ENCODE measurements around the gene COLEC11. TPM values are rescaled to one million over a fixed set of nuclear protein-coding genes. Genes with fewer than 3 reads are reported as not detected.

Gene COLEC11
- total RNA-seq, 1 donor from 2014 or later = 0.92 TPM

DNA sequence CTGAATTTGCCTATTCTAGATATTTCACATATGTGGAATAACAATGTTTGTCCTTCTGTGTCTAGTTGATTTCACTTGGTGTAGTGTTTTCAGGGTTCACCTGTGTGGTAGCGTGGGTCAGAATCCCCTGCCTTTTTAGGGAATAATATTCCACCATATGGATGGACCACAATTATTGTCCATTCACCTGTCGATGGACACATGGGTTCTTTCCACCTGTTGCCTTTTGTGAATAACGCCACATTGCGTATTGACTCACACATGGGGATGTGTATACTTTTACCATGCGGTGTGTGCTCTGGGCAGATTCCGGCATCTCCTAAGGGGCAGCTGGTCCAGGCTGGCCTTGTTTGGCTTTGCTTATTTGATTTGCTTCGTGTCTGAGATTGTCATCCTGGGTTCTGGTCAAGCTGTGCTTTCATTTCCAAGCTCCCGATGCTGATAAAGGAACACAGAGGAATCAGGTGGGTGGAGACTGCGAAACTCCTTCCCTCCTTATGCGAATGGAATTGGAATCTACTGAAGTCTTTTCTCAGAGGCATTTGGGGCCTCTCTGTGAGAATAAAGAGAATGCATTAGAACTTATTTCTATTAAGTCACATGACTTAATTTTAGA lies 44.2 kb downstream of the COLEC11 start:
- DNase-seq = no peak

DNA sequence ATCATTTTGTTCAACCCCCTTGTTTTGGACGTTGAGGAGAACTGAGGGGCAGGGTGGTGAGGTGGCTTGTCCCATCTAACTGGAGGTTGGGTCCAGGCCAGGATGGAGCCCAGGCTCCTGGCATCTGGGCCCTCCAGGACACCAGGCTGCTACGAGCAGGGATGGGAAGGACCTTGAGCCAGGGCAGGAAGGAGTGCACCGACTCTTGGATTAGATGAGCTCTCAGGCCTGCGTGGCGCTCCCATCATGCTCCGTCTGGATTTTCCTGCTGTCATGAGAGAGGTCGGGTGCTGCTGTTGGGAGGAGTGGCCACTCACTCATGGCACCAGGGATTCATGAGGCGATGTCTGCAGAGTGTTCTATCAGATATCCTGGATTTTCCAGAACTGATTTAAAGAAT lies 44.7 kb downstream of the COLEC11 start:
- no peak for DNase-seq

DNA sequence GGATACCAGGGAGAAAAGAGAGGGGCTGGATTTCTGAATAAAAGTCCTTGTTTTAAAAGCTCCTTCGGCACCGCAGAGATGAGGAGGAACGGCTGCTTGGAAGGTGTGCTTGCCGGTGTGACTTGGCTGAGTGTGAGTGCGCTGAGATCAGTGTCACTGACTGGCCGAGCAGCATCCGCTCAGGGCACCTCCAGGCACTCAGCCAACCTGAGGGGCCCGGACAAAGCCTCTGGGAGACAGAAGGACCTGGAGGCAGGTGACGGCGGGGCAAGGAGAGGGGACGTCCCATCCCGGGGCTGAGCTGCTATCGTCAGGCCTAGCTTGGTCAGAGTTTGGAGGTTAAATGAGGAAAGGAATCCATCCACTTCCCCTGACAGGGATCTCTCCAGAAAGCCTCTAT lies 46.3 kb downstream of the COLEC11 start:
- no peak for DNase-seq

DNA sequence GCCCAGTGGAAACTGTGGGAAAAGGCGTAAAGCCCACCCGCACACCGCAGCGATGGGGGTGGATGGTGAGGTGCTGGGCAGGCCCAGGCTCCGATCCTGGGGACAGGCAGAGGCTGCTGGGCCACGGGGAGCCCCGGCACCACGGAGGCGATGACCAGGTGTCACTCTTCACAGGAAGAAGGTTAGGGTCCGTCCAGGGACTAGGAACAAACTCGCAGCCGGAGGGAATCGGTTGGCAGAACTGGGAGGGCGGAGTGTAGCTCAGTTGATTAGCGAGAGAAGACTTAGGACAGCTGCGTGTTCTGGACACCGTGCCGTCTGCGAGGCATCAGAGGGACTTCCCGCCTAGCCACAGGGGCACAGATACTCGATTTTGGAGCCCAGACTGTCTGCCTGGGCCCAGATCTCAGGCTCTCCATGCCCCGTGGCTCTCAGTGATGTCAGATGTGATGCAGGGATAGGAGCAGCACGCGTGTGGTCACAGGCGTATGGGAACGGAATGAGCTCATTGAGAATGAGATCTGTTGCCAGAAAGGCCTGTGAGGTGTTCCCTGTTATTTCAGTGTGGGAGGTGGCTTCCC lies 47.0 kb downstream of the COLEC11 start:
- peak; percentile 48 for DNase-seq

DNA sequence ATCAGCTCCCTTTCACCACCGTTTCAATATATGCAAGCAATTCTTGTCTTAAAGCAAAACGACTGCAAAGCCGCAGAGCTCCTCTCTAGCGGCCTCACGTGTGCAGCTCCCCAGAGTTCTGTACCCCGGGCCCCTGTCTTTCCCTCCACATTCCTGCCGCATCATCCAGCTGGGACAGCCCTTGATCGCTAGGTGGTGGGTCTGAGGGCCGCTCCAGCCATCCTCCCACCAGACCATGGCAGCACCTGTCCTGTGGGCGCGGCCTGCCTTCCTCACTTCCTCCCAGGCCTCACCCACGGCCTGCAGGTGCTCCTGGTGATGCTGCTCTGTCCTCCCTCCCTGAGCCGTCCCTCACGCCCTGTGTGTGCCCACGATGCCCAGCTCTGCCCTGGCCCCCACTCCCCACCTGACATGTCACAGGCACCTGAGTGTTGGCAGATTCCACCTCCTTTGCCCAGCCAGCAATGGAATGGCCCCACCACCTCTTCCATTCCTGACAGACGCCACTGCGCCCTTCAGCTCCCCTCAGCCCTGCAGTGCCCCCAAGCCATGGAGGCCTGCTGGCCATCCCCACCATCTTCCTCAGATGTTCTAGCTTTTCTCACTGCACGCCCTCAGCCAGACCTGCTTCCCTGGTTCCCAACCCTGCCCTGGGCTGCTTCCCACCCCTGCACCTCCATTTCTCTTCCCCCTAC lies 47.8 kb downstream of the COLEC11 start:
- no peak for DNase-seq

DNA sequence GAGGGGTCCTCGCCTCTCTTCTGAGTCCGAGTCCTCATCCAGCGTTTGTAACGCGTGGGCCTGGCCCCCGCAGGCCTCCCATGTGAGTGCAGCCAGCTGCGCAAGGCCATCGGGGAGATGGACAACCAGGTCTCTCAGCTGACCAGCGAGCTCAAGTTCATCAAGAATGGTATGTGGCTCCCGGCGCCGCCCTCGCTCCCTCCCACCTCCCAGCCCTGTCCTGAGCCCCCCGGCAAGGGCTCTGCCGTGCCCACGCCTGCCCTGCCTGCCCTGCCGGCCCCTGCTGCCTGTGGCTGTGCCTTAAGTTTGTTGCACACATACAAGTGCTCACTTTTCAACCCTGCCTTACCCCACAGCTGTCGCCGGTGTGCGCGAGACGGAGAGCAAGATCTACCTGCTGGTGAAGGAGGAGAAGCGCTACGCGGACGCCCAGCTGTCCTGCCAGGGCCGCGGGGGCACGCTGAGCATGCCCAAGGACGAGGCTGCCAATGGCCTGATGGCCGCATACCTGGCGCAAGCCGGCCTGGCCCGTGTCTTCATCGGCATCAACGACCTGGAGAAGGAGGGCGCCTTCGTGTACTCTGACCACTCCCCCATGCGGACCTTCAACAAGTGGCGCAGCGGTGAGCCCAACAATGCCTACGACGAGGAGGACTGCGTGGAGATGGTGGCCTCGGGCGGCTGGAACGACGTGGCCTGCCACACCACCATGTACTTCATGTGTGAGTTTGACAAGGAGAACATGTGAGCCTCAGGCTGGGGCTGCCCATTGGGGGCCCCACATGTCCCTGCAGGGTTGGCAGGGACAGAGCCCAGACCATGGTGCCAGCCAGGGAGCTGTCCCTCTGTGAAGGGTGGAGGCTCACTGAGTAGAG lies 48.7 kb downstream of the COLEC11 start:
- DNase-seq = no peak

DNA sequence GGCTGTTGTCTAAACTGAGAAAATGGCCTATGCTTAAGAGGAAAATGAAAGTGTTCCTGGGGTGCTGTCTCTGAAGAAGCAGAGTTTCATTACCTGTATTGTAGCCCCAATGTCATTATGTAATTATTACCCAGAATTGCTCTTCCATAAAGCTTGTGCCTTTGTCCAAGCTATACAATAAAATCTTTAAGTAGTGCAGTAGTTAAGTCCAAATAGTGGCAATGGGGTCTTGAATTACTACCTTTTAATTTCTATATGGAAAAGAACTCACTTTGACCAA lies 49.3 kb downstream of the COLEC11 start:
- DNase-seq = no peak

DNA sequence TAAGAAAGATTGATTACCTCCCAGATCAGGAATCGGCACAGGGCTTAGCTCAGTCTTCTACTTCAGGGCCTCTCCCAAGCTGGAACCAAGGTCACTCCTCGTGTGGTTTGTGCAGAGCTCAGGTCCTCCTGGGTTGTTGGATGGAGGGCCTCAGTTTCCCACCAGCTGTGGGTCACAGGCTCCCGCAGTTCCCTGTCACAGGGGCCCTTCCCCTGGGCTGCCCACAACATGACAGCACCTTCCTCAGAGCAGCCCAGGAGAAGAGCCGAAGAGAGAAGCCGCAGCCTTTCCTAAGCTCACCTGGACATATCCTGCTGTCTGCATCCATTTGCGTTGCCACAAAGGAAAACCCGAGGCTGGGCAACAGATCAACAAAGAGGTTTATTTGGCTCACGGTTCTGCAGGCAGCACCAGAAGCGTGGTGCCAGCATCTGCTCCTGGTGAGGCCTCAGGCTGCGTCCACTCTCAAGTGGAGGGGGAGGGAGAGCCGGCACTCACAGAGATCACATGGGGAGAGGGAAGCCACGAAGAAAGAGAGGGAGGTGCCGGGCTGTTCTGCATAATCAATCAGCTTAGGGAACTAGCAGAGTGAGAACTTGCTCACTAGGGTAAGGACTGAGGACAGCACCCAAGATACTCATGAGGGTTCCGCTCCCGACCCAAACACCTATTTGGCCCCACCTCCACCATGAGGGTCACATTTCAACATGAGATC lies 50.1 kb downstream of the COLEC11 start:
- no peak for DNase-seq

DNA sequence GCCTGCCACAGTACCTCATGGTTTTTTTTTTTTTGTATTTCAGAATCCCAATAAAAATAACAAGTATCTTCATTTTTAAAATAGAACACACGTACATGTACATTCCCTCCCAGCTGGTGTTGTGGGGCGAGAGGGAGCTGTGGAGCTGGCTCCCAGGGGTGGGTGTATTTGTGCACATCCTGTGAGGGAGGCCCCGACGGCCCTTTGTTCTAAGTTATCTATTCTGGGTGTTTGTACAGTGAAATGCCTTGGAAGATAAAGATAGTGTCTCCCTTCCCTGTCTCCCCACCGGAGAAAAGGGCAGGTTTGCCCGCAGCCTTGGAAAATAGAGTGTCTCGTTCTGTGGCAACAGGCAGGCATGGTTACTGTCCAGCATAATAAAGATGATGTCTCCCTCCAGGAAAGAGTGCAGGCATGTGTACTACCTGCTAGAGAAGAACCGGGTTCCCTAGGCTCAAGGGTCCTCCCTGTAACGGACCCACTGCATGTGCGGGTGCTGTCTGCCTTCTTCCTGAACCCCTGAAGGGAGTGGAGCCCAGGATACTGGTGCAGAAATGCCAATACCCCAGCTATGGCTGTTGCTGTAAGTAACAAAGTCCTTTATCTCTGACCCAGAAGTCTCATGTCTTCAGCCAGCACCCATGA lies 51.0 kb downstream of the COLEC11 start:
- DNase-seq = no peak

DNA sequence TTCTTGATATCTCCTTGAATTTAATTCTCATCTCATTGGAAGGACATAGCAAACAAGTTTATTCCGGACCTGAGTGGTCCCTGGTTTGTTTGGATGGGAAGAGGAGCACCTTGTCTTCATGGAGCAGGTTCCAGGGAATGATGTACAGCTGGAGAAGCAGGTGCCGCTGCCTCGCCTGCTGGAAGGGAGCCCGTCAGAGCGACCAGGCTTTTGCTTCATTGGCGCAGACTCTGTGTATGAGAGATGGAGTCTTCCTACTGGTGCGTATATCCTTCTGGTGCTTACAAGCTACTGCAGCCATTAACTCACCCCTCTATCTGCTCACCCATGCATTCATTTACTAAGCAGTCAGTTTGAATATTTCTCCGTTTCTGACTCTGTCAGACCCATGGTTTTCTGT lies 51.5 kb downstream of the COLEC11 start:
- DNase-seq = no peak

DNA sequence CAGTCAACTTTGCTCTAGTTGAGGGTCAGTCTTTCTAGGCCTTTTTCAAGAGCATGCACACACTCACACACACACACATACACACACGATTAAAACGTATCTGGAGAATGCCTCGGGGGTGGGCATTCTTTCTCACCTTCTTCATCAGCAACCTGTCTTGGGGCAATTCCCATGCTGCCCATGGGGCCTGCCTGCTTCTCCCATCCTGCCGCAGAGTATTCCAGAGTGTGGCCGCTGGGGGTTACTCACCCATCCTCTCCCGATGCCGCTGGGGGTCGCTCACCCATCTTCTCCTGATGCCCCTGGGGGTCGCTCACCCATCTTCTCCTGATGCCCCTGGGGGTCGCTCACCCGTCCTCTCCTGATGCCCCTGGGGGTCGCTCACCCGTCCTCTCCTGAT lies 52.3 kb downstream of the COLEC11 start:
- no peak for DNase-seq

DNA sequence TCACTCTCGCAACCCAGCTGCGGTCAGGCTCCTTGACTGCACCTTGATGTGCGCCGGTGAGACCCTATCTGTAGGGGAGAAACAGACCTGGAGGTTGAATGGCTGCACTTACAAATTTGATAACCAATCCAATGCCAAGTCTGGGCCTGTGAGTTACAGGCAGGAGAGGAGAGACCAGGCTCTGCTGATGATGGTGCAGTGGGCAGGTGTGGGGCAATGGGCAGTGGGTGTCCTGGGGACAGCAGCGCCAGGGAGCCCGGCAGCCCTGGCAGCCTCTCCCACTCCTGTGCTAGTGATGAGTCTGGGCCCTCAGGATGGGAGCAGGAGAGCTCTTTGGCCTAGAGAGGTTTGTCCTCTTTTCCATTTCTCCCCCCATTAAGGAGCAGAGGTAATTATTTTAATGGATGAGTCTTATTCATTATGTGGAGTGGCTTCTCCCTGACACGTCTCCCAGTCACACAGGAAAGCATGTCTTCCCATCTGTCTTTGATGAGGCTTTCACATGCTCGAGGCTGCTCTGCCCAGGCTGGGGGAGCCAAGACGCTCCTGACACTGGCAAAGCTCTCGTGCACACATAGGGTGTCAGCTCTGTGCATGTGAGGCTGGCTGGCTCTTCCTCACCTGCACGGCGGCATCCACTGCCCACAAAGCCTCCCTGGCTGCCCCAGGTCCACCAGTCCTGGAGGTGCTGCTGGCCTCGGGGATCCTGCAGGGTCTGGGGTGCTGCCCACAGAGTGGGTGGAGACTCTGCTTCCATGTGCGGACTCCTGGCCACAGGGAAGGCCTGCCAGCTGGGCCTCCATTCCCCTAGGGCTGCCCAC lies 53.1 kb downstream of the COLEC11 start:
- no peak for DNase-seq

DNA sequence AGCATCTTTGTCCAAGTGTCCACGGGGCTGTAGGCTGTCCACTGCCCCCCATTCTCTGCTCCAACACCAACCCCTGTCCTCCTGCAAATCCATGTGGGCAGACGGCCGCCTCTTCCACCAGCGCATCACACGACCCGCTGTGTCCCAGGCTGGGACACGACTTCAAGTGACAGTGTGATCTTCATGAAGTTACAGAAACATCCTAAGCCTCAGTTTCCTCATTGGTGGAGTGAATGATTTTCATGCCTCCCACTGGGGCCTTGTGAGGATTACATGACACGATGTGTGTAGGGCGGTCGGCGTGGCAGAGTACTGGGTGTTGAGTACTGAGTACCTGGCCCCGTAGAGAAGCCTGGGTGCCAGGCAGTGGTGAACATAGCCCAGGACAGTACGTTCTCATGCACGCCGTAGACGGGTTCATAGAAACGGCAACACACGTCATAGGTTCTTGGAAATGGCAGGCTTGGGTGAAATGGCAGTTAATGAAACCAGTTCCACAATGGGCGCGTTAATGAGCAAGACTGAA lies 53.8 kb downstream of the COLEC11 start:
- DNase-seq = no peak

DNA sequence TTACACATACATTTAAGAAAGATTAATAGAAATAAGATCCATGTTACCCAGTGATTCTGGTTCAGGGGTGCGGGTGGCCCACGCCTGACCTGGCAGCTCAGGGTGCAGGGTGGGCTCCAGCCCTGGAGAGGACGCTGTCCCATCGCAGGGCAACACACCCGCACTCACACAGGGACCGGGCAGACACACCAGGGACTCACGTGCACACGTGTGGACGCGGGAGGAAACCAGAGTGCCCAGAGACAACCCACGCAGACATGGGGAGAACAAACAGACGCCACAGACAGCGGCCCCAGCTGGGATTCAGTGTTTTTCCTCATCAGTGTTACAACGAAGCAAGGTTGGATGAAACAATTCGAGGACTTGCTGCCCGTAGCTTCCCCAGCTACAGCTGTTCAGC lies 54.7 kb downstream of the COLEC11 start:
- DNase-seq = no peak

DNA sequence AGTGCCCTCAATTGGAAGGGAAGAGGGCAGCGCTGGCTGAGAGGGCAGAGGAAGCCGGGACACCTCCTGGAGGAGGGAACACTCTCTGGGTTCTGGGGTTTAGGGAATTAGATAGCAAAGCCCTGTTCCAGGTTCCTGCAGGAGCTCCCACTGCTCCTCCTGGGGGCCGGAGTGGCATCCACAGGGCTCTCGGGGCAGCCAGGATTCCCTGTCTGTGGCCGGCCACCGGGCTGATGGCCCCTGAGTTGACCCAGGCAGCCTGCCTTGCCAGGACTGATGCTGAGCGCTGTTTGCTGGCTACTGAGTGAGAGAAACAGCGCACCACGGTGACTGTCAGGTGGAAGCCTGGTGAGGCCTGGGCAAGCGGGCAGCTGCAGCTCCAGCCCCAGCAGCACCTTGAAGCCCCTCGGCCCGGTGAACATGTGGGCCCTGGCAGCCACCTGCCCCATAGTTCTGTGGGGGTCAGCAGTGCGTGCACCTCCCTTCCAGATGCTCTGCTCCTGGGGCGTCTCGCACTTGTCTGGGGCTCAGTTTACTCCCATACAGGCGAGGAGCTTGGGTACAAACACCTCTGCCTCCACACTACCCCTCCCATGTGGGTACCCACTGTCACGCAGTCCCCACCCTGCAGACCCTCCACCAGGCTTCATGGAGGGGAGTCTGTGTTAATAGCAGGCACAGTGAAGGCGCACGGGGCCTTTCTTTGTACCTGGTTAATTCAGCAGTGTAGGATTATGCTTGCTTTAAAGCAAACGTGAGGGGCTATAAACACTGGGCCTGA lies 55.4 kb downstream of the COLEC11 start:
- DNase-seq = no peak

DNA sequence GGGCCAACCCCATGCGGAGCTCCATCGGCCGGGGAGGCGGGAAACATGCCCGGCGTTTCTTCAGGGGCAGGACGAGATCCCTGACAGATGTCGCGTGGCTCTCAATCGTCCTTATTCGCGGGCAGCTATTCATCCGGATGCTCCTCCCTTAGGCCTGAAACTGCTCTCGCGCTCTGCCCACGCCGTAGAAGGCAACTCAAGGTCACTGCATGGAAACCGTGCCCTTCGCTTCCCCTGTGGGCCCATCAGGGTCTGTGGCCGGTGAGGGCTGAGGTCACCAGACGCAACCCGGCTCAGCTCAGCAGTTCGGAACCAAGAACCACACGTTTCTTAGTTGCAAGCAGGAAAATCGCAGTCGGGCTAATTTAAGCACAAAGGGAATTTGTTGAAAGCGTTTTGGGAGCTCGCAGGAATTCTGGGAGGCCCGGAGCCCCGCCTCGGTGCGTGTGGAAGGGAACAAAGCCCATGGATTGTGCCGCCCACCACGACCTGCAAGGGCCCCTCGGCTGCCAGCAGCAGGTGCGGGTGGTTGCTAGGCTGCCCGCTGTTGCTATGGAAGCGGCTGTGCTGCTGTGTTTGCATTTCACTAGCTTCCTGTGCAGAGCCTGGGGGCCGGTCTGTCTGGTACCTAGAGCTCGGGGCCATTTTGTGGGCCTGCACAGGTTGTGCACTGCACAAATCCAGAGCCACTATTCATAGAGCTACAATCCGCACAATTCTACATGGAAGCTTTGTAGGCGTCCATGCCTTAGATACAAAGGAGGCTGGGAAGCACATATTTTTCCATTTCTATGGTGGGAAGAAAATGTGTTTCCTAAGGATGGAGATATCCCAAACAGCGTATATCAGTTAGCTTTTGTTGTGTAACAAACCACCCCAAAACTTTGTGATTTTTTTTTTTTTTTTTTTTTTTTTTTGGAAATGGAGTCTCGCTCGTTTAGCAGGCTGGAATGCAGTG lies 57.1 kb downstream of the COLEC11 start:
- DNase-seq = peak; percentile 86

DNA sequence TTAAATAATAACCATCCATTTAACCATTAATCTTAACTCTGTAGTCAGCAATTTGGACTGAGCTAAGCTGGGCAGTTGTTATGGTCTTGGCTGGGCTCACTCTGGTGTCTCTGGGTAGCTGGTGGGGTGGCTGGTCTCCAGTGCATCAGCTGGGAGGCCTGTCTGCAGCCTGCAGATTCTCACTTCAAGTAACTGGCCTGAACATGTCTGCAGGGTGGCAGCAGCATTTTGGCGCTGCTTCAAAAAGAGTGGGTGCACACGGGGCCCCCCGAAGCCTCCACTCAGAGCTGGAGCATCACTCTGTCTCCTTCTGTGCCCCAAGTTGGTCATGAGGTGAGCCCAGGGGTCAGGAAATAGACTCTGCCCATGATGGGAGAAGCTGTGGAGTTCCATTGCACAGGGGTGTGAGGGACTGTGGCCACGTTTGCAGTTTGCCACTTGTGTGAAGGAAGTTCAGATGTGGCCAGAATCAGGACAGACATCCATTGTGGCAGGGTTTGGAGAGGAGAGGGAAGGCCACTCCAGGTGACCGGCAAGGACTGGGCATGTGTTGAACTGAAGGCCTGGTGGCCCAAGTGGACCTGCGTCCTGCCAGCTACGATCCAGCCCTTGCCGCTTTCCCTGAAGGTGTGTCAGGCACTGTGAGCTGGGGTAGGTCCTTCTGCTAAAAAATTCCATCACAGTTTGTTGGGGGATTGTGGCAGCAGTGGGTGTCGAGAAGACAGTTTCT lies 58.1 kb downstream of the COLEC11 start:
- no peak for DNase-seq

DNA sequence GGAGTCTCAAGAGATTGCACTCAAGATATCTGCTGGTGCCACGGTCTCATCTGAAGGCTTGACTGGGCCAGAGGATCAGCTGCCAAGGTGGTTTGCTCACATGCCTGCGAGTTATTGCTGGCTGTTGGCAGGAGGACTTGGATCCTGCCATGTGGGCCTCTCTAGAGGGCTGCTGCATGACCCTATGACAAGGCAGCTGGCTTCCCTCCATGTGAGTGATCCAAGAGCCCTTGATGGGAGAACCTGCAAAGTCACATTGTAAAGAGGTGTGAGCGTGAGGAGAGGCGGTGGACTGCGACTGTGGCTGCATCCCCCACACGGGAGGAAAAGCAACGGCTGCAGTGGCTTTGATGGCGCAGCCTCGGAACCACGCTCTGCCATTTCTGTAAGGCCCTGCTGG lies 59.1 kb downstream of the COLEC11 start:
- DNase-seq = no peak

Measured in tongue (tissue), 2 donors.